GM23248 (cell line): ENCODE measurements around the gene LDLRAD3. TPM values are rescaled to one million over a fixed set of nuclear protein-coding genes. Genes with fewer than 3 reads are reported as not detected.

Experiments used
- DNase-seq: peaks from one replicate; pipeline ENCODE4 v3.0.0-alpha.2; 2015
- H2AFZ ChIP-seq: fragments of 200-600 bp; sonication (generic); 2 replicates; pipeline ENCODE4 v1.6.1; 2016; ENCODE audit warnings: antibody characterized with exemption
- H3F3A ChIP-seq: fragments of 200-600 bp; sonication (generic); 2 replicates; pipeline ENCODE4 v1.6.1; 2016; ENCODE audit warnings: mild to moderate bottlenecking, antibody characterized with exemption, mixed run types; ENCODE audit not compliant: insufficient read depth
- H3K27ac ChIP-seq: fragments of 200-600 bp; sonication (generic); 2 replicates; pipeline ENCODE4 v1.5.1; 2016; ENCODE audit warnings: mild to moderate bottlenecking
- H3K27me3 ChIP-seq: fragments of 200-600 bp; sonication (generic); replicated peaks from 2 replicates; pipeline ENCODE4 v1.6.1; 2016; ENCODE audit warnings: mild to moderate bottlenecking; ENCODE audit not compliant: insufficient read depth
- H3K36me3 ChIP-seq: fragments of 200-600 bp; sonication (generic); 2 replicates; pipeline ENCODE4 v1.6.1; 2016; ENCODE audit warnings: low read depth, mild to moderate bottlenecking
- H3K4me1 ChIP-seq: fragments of 200-600 bp; sonication (generic); 2 replicates; pipeline ENCODE4 v1.6.1; 2016; ENCODE audit warnings: mild to moderate bottlenecking; ENCODE audit not compliant: insufficient read depth
- H3K4me2 ChIP-seq: fragments of 200-600 bp; sonication (generic); one replicate; pipeline ENCODE4 v1.6.1; 2016; ENCODE audit warnings: mild to moderate bottlenecking; ENCODE audit not compliant: unreplicated experiment
- H3K4me3 ChIP-seq: fragments of 200-600 bp; sonication (generic); 2 replicates; pipeline ENCODE4 v1.5.1; 2016; ENCODE audit warnings: mild to moderate bottlenecking
- H3K79me2 ChIP-seq: fragments of 200-600 bp; sonication (generic); 2 replicates; pipeline ENCODE4 v1.6.1; 2016; ENCODE audit warnings: mild to moderate bottlenecking; ENCODE audit not compliant: insufficient read depth
- H3K9ac ChIP-seq: fragments of 200-600 bp; sonication (generic); 2 replicates; pipeline ENCODE4 v1.6.1; 2016; ENCODE audit warnings: mild to moderate bottlenecking
- H3K9me2 ChIP-seq: fragments of 200-600 bp; sonication (generic); 2 replicates; pipeline ENCODE4 v1.6.1; 2016; ENCODE audit warnings: mixed run types, mild to moderate bottlenecking, moderate library complexity; ENCODE audit not compliant: insufficient read depth
- H3K9me3 ChIP-seq: fragments of 200-600 bp; sonication (generic); one replicate; pipeline ENCODE4 v1.6.1; 2017; ENCODE audit warnings: low read depth
- H4K20me1 ChIP-seq: fragments of 200-600 bp; sonication (generic); 2 replicates; pipeline ENCODE4 v1.6.0; 2016; ENCODE audit not compliant: insufficient read depth
- EZH2 ChIP-seq: fragments of 200-600 bp; sonication (generic); IDR thresholded peaks from 2 replicates; pipeline ENCODE4 v1.6.1; 2018; ENCODE audit warnings: antibody characterized with exemption, mild to moderate bottlenecking; ENCODE audit not compliant: insufficient read depth, poor library complexity, severe bottlenecking
- EZH2phosphoT487 ChIP-seq: fragments of 200-600 bp; sonication (generic); IDR thresholded peaks from 2 replicates; pipeline ENCODE4 v1.6.1; 2018; ENCODE audit warnings: antibody characterized with exemption, moderate library complexity, mild to moderate bottlenecking, low read depth; ENCODE audit not compliant: insufficient read depth
- WGBS, 2 experiments: methylation state at CpG; one replicate each; pipeline ENCODE4 v1.1.6; 2015 to 2017; ENCODE audit warnings: low lambda C conversion rate in 2 of 2, low coverage in 1 of 2; ENCODE audit errors: missing lambda C conversion rate in 2 of 2; 5-methylcytosine and 5-hydroxymethylcytosine counted together
- in situ Hi-C: fragments of 300-500 bp; cut with MboI; formaldehyde crosslinking; loops from 2 replicates; pipeline ENCODE4 v1.15.0; 2020
- polyA plus RNA-seq: library from polyadenylated mRNA; unstranded; fragments of >200 nt; fragmentation: Nextera tagmentation; extraction: Ambion mirVana; gene quantifications from 2 replicates; pipeline ENCODE4 v1.2.1, GENCODE V29; 2016
- total RNA-seq: library from RNA; depleted of rRNA; stranded (reverse); fragments of >200 nt; shearing (Covaris generic); gene quantifications from 2 replicates; pipeline ENCODE4 v1.2.3, GENCODE V29; 2014

The LDLRAD3 gene
- total and polyA plus RNA-seq, 2 experiments from 2014 or later: 6.2 to 6.6 TPM

GRCh38 chr11:36098853-36099375 is 155.1 kb downstream of the LDLRAD3 start:
- no peaks in the 10 kb centered on the region for H3K36me3 ChIP-seq
- H4K20me1 ChIP-seq: no peaks in the 10 kb centered on the region
- no peak overlapping the region for H3K4me2 ChIP-seq
- no peaks in the 10 kb centered on the region for H3K9me3 ChIP-seq
- WGBS, 2 experiments: 92 to 96% methylated on average over 2 of the region's 2 CpGs
- no peaks in the 10 kb centered on the region for H3K4me1 ChIP-seq
- no peaks in the 10 kb centered on the region for H3K9me2 ChIP-seq
- H3K79me2 ChIP-seq: no peaks in the 10 kb centered on the region
- H3F3A ChIP-seq: no peaks in the 10 kb centered on the region
- in situ Hi-C loops: no loop called here
- no peak overlapping the region for H3K27ac ChIP-seq
- H3K27me3 ChIP-seq: no peaks in the 10 kb centered on the region
- TF ChIP-seq EZH2phosphoT487 (no peak), EZH2 (no peak)
- DNase-seq: no peak
- H3K9ac ChIP-seq: no peak overlapping the region
- no peak overlapping the region for H3K4me3 ChIP-seq
- H2AFZ ChIP-seq: no peak overlapping the region

GRCh38 chr11:36101466-36101865 is 157.6 kb downstream of the LDLRAD3 start:
- Histone ChIP-seq H3K79me2 (no peaks in the 10 kb centered on the region), H3K27ac (no peak overlapping the region), H3K9me2 (no peaks in the 10 kb centered on the region), H3K4me3 (no peak overlapping the region), H3K36me3 (no peaks in the 10 kb centered on the region), H3K9me3 (no peaks in the 10 kb centered on the region), H3K27me3 (no peaks in the 10 kb centered on the region), H3K9ac (no peak overlapping the region), H2AFZ (no peak overlapping the region), H3K4me2 (no peak overlapping the region), H4K20me1 (no peaks in the 10 kb centered on the region), H3K4me1 (no peaks in the 10 kb centered on the region), H3F3A (no peaks in the 10 kb centered on the region)
- DNase-seq: no peak
- TF ChIP-seq EZH2 (no peak), EZH2phosphoT487 (no peak)
- in situ Hi-C loops: no loop called here
- WGBS, 2 experiments: 93 to 94% methylated on average over 4 of the region's 4 CpGs

- Histone ChIP-seq H3K27ac (no peak overlapping the region), H3K9me2 (no peaks in the 10 kb centered on the region), H2AFZ (no peak overlapping the region), H3K4me2 (no peak overlapping the region), H3F3A (no peaks in the 10 kb centered on the region), H3K9ac (no peak overlapping the region), H3K4me3 (no peak overlapping the region), H3K4me1 (no peaks in the 10 kb centered on the region), H3K27me3 (no peaks in the 10 kb centered on the region), H3K36me3 (no peaks in the 10 kb centered on the region), H3K79me2 (no peaks in the 10 kb centered on the region), H4K20me1 (no peaks in the 10 kb centered on the region), H3K9me3 (no peaks in the 10 kb centered on the region)
- in situ Hi-C loops: no loop called here
- no peak for TF ChIP-seq EZH2
- TF ChIP-seq EZH2phosphoT487: no peak
- WGBS, 2 experiments: 92 to 96% methylated on average over 5 of the region's 5 CpGs
- no peak for DNase-seq
Measured at GRCh38 chr11:36102868-36103267, 159.0 kb downstream of the LDLRAD3 start.

- Histone ChIP-seq H3K36me3 (no peaks in the 10 kb centered on the region), H3K9me2 (no peaks in the 10 kb centered on the region), H3K9ac (no peak overlapping the region), H3K27me3 (no peaks in the 10 kb centered on the region), H3F3A (no peaks in the 10 kb centered on the region), H3K4me1 (no peaks in the 10 kb centered on the region), H3K4me2 (no peak overlapping the region), H3K27ac (no peak overlapping the region), H3K9me3 (no peaks in the 10 kb centered on the region), H3K4me3 (no peak overlapping the region), H3K79me2 (no peaks in the 10 kb centered on the region), H2AFZ (no peak overlapping the region), H4K20me1 (no peaks in the 10 kb centered on the region)
- TF ChIP-seq EZH2phosphoT487 (no peak), EZH2 (no peak)
- DNase-seq: no peak
- WGBS, 2 experiments: 85 to 89% methylated on average over 11 of the region's 11 CpGs
- in situ Hi-C loops: no loop called here
Measured at GRCh38 chr11:36103933-36104530, 160.2 kb downstream of the LDLRAD3 start.
